HL-60/S4 (cell line): Measurements from ENCODE around the gene SOS2.
"Not testable (repeated sequence)": the region's sequence is repeated elsewhere in the genome, so short reads cannot be mapped to it uniquely, and the experiment has no call there.

ENCODE experiments used
- in situ Hi-C: fragments of 300-500 bp; cut with MboI; formaldehyde crosslinking; loops from 2 replicates; pipeline ENCODE4 v1.14.3; 2022; ENCODE audit warnings: low sequenced_read_pairs

Gene SOS2

DNA sequence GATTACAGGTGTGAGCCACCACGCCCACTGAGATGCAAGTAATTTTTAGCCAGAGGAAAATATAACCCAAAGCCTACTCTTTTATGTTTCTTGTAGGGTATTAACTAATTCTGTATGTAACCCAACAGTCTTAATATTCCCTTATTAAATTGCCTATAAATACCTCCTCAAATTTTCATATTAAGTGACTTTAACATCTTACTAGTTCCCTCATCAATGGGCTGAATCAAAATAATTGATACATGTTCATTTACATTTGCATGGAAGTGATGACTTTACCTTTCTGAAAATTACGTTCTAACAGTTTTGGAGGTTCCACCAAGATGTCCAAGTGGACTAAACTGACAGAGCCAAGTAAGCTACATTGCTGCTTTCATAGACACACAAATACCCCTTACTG lies 3.1 kb downstream of the SOS2 start:
- in situ Hi-C loops = no loop called here

DNA sequence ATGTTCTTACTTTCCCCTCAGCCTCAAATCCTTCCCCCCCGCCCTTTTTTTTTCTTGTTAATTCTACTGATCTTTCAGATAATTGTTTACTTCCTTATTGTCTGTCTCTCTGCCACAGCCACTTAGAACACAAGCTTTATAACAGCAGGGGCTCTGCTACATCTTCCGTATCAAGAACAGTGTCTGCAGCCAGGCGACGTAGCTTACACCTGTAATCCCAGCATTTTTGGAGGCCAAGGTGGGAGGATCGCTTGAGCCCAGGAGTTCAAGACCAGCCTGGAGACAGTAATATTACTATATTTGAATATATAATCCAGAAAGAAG lies 5.4 kb downstream of the SOS2 start:
- in situ Hi-C loops = no loop called here

DNA sequence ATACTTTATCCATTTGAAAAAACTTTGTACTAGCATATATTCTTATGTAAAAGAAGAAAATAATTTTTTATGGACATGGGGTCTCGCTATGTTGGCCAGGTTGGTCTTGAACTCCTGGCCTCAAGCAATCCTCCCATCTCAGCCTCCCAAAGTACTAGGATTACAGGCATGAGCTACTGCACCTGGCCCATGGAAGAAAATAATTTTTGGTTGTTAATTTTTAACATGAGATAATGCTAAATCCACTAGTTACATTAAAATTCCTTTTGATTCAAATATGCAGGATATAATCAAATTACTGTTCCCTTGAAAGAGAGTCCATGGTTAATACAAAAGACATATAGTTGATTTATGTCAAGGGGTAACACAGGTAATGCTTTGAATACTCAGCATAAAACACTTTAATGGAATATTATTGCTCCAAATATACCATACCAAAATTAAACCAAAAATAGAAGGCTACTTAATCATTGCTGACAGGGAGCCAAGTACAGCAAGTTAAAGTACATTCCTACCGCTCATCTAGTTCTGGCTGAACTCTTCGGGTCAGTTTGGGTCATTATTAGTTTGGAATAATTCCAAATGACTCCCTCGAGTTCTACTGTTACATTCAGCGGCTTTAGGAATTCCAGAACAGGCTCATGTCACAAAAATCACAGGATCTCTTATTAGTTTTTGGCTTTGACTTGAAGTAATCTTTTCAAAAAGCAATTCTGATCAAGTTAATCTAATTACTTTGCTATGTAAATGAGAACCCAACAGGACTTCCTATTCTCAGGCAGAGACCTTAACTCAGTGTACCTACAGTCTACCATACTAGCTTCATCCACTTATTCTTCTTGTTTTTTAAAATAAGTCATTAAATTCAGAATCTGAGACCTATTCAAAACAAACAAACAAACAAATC lies 6.1 kb downstream of the SOS2 start:
- in situ Hi-C loops = no loop called here

DNA sequence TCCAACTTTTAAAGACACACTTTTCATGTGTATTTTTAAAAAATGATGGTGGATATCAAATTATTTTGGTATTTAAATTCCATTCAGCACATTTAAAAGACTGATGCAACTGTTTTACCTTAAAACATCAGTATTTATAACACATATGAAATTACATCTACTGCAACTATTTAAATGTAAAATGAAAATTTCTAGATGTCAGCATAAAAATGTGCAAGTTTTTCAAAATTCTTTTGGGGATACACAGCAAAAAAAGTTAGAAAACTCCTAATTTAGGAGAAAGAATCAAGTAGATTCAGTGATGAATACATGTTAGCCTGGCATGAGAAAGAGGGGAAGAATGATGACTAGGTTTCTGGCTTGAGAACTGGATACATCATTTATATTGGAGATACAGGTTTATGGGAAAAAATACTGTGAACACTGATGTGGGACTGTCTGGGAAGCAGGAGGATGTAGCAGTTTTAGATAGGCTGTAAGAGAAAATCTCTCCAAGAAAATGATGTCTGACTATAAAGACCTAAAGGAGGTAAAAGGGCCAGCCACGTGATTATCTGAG lies 9.2 kb downstream of the SOS2 start:
- in situ Hi-C loops = no loop called here

DNA sequence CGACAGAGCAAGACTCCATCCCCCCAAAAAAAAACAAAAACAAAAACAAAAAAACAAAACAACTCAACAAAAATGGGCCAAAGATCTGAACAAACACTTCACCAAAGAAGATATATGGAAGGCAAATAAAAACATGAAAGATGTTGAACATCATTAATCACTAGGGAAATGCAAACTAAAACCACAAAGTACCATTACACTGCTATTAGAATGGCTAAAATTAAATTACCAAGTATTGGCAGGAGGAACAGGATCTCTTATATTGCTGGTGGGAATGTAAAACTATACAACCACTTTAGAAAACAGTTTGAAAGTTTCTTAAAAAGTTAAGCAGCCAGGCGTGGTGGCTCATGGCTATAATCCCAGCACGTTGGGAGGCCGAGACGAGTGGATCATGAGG lies 12.9 kb downstream of the SOS2 start:
- in situ Hi-C loops = no loop called here

DNA sequence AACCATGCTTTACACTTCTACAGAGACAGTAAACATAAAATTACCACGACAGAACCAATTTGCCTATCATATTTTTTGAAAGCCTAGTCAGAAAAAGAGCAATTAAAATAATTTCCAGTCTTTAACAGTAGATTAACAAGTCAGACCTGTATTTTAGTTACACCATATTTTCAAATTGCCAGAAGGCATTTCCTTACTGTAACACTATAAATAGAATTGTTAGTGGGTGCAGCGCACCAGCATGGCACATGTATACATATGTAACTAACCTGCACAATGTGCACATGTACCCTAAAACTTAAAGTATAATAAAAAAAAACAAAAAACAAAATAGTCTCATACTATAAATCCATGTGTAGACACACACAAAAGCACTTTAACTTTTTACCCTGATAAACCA lies 16.0 kb downstream of the SOS2 start:
- in situ Hi-C loops = no loop called here

DNA sequence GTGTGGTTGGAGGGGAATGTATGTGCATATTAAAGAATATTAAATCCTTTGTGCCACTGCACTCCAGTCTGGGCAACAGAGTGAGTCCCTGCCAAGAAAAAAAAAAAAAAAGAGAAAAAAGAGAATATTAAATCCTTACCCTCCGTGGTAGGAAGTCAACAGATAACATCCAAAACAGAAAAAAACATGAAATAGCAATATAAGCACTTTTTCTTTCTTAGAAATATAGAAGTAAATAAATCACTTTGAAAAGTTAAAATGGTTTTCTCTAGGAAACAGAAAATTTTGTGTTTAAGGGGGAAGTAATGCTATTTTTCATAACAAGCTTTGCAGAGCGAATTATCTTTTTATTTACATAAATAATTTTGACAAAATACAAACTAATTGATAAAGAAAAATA lies 17.6 kb downstream of the SOS2 start:
- in situ Hi-C loops = no loop called here

DNA sequence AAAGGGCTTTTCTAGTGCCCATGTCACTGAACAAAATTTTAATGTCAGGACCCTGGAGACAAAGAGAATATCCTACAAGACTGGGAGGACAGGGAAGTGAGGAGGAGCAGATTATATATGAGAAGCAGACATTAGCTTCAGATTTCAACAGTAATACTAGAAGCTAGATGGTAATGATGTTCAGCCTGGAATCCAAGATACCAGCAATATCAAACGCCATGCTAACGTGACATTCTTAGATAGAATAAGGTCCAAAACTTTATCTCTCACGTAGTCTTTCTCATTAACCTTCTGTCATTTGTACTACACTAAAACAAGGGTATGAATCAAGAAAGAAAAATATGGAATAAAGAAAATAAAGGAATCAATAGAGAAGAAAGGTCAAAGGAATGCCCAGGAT lies 18.7 kb downstream of the SOS2 start:
- in situ Hi-C loops = no loop called here

DNA sequence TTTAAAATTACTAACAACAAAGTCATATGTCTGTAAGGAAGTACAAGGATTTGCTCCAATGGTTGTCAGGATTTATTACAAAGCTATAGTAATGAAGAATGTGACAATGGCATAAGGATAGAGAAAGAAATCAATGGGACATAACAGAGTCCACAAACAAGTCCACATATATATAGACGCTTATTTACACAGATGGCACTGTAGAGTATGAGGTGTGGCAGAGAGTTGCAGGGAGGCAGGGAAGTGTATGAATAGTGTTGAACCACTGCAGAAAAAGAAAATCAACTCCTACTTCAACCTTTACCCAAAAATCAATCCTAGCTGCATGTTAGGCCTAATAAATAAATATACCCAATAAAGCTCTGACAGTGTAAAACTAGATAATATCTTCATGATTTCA lies 21.3 kb downstream of the SOS2 start:
- in situ Hi-C loops = no loop called here

DNA sequence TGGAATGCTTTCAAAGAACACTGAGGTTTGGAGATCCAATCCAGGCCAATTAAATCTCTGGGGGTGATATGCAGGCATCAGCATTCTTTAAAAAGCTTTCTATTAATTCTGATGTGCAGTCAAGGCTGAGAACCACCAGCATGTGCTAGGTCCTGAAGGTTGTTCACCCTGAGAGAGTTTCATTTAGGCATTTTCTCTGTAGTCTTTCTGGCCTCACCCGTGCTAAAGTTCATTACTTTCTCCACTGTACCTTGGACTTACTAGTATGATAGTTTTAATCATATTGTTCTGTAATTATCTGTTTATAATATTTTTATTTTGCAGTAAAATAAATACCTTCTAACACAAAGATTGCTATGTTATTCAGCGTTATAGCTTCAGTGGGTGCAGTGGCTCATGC lies 32.9 kb downstream of the SOS2 start:
- in situ Hi-C loops = no loop called here

DNA sequence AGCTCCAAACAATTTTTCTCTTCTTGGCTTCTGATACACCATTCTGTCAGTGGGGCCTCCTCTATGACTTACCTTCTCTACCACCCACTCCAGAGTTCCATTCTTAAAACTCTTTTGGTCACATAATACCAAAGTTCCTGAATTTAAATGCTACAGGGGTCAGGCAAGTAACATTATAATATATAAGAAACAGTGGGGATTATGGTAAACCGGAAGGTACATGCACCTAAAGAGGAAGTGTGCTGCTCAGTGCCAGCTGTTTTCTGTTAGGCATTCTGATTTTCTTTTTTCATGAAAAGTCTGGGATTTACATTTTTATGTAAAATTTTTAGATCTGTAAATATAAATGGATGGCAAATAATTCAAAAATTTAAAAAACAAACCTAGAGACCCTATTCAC lies 39.9 kb downstream of the SOS2 start:
- in situ Hi-C loops = no loop called here

DNA sequence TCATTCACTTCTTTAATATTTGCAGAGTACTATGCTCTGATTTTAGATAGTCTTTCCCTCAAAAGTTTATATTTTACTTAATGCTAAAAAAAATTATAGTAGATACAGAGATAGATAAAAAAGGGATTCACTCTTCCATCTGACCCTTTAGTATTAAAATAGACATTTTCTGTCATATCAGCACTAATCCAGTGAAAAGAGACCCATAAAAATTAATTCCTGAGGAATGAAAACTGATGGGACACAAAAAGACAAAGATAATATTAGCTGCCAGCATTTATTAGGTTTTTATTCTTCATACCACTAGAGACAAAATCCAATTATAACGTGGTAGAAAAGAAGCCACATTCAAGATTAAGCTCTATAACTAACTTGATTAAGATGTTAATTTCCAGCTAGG lies 45.3 kb downstream of the SOS2 start:
- in situ Hi-C loops = no loop called here

DNA sequence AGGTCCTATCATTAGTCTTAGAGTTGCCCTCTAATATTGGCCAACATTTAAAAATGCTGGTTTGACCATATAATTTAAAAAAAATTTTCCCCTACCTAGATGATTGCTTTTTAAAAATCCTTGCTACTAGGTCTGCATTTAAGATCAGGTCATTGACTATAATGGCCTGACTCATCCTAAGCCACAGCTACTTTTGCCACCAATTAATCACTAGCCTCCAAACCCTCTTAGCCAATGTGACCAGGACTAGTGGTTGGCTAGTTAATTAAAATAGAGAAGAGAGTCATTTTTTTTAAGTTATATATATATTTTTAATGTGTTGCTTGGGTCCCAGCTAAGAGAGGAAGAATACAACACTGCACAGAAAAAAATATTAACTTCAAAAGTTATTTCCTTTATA lies 57.5 kb downstream of the SOS2 start:
- in situ Hi-C loops = no loop called here

DNA sequence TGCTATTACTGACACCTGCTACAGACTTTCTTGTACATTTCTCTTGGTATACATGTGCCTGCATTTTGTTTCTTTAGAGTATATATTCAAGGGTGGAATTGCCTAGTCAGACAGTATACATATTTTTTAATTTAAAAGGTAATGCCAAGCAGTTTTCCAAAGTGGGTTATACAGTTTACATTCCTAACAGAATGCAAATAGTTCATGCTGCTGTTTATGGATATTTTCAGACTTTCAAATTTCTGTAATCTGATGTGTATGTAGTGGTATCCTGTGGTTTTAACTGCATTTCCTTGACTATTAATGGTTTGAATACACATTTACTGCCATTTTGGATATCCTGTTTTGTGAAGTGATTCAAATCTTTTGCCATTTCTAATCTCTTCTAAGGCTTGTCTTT lies 59.5 kb downstream of the SOS2 start:
- in situ Hi-C loops = no loop called here

DNA sequence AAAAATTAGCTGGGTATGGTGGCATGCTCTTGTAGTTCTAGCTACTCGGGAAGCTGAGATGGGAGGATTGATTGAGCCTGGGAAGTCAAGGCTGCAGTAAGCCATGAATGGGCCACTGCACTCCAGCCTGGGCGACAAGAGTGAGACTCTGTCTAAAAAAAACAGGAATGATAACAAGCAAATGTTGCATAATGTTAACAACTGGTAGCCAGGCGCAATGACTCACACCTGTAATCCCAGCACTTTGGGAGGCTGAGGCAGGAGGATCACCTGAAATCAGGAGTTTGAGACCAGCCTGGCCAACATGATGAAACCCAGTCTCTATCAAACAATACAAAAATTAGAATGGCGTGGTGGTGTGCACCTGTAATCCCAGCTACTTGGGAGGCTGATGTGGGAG lies 64.0 kb downstream of the SOS2 start:
- in situ Hi-C loops = not testable (repeated sequence)

DNA sequence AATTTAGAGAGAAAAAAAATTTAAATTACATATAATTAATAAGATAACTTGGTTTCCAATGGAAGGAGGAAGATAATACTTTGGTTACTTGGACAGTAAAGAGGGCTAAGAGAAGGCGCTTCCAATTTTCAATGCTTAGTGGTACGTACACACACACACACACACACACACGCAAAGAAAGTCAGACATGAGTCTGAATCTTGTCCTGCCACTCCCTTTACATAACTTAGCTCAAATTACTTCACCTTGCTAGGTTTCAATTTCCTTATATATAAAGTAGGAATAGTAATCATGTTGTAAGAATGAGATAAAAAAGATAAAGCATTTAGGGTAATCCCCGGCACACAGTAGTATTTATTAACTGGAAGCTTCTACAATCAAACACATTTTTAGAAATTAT lies 75.3 kb downstream of the SOS2 start:
- in situ Hi-C loops = no loop called here

DNA sequence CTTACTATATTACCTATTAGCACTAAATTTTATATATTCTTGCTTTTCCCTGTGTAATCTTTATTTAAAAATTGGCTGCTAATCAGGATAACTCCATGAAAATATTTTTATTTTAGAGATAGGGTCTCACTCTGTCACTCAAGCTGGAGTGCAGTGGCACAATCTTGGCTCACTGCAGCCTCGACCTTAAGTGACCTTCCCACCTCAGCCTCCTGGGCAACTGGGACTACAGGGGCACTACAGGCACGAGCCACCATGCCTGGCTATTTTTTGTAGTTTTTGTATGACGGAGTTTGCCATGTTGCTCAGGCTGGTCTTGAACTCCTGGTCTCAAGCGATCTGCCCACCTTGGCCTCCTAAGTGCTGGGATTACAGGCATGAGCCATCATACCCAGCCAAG lies 82.6 kb downstream of the SOS2 start:
- in situ Hi-C loops = loop anchor here (25.0 kb wide), 1 partner anchor 389 kb away; the partner anchor contains the start of gene MAP4K5

DNA sequence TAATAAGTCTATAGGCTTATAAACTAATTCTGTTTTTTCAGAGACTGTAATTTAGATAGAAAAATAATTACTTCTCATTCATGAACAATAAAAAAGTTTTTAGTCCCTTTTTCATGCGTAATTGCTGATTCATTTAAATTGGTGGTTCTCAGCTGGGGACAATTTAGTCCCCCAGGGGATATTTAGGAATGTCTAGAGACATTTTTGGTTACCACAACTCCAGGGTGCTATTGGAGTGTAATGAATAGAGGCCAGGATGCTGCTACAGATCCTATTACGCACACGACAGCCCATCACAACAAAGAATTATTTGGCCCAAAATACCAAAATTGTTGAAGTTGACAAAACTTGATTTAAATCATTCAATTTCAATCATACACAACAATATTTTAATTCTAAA lies 92.2 kb downstream of the SOS2 start:
- in situ Hi-C loops = loop anchor here (25.0 kb wide), 1 partner anchor 398 kb away; the partner anchor contains the start of gene MAP4K5

DNA sequence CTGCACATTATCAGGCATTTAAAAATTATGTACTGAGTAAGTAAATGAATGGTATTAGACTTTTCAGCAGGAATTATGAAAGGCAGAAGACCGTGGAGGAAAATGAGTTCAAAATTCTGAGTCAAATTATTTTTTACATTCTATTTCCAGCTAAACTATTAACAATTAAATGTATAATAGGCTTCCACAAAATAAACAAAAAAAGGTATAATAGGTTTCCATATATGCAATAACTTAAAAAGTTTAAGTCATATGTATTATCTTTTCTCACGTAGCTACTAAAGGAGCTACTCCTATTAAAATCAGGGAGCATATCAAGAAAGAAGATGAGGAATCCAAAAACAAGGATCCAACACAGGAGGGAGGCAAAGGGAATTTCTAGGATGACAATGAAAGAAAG lies 103.6 kb downstream of the SOS2 start:
- in situ Hi-C loops = loop anchor here (25.0 kb wide), 1 partner anchor 409 kb away; the partner anchor contains the start of gene MAP4K5

DNA sequence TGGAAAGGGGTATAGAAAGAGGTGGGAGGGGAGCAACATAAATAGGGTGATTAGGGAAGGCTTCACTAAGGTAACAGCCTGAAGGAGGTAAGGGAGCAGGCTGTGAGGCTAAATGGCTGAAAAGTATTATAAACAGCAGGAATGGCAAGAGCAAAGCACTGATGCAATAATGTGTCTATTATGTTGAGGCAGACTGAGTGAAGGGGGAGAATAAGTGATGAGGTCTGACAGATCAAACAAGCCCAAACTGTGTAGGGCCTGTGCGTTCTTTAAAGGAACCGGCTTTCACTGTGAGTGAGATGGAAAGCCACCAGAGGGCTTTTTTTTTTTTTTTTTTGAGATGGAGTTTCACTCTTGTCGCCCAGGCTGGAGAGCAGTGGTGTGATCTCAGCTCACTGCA lies 108.3 kb downstream of the SOS2 start:
- in situ Hi-C loops = loop anchor here (25.0 kb wide), 1 partner anchor 486 kb away; the partner anchor contains the start of gene DNAAF2

DNA sequence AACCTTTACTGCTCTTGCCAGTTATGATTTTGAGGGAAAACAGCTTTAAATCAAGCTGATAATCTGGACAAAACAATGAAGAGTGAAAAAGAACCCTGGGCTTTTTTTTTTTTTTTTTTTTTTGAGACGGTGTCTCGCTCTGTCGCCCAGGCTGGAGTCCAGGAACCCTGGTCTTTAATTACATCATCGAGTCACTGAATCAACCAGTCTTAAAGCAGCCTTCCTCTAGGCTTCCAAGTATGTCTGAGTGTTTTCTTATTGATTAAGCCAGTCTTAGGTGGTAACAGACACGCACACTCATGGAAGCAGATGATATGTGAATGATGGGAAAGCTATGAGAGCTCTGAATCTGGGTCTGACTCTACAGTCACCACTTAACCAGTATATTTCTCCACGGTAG lies 109.1 kb downstream of the SOS2 start:
- in situ Hi-C loops = loop anchor here (25.0 kb wide), 1 partner anchor 485 kb away; the partner anchor contains the start of gene DNAAF2

DNA sequence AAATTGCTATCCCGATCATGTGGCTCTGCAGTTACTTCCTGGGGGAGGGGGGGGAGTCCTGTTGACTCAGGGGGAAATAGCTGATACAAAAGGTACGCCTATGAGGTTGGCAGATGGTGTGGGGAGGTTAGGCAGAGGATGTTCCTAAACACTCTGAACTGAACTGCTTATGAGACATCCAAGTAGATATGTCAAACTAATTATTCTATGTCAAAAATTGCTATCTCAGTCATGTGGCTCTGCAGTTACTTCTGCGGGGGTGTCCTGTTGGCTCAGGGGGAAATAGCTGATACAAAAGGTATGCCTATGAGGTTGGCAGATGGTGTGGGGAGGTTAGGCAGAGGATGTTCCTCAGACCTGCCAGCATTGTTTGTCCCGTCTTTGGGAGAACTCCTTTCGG lies 109.9 kb downstream of the SOS2 start:
- in situ Hi-C loops = loop anchor here (25.0 kb wide), 1 partner anchor 484 kb away; the partner anchor contains the start of gene DNAAF2
